Tibial artery (tissue), 4 donors: ENCODE data around the gene SMYD1.
A peak's percentile ranks its signal among the peaks of the same experiment; 100 is the strongest.

ENCODE experiments used
- DNase-seq, 2 donors: peaks; one replicate each; pipeline ENCODE4 v3.0.0-alpha.2; 2019
- H3K27ac ChIP-seq, 2 donors: fragments of 200-600 bp; sonication (generic) in 1 of 2; 1 replicate in 1 of 2; 2 replicates in 1 of 2; pipeline ENCODE4 v1.5.1; 2018 to 2019; ENCODE audit warnings: mild to moderate bottlenecking in 1 of 2
- H3K27me3 ChIP-seq, 2 donors: fragments of 200-600 bp; sonication (generic) in 1 of 2; one replicate each; pipeline versions ENCODE4 v1.5.1 to v1.6.0; 2016 to 2019
- H3K36me3 ChIP-seq, 3 donors: fragments of 200-600 bp; sonication (generic) in 2 of 3; one replicate each; pipeline ENCODE4 v1.5.1; 2016 to 2019; ENCODE audit warnings: mild to moderate bottlenecking in 2 of 3
- H3K4me1 ChIP-seq, 4 donors: fragments of 200-600 bp; sonication (generic) in 2 of 4; 1 replicate in 3 of 4; 2 replicates in 1 of 4; pipeline ENCODE4 v1.5.1; 2016 to 2019
- H3K4me3 ChIP-seq, 2 donors: fragments of 200-600 bp; sonication (generic) in 1 of 2; 1 replicate in 1 of 2; 2 replicates in 1 of 2; pipeline ENCODE4 v1.5.1; 2018 to 2019; ENCODE audit warnings: mild to moderate bottlenecking in 2 of 2
- H3K9me3 ChIP-seq, 3 donors: fragments of 200-600 bp; sonication (generic) in 1 of 3; one replicate each; pipeline ENCODE4 v1.5.1; 2016 to 2019
- intact Hi-C: fragments of 100-400 bp; cut with DNase I; formaldehyde crosslinking; loops from one replicate; pipeline ENCODE4 v1.15.0; 2023; ENCODE audit warnings: low total_unique reads
- TF ChIP-seq, protein P1 (sequence below), 2 experiments: fragments of 200-600 bp in 1 of 2; fragments of 450-650 bp in 1 of 2; IDR thresholded peaks; one replicate each; pipeline ENCODE4 v1.5.1; 2017 to 2019; ENCODE audit warnings: antibody characterized with exemption in 2 of 2, mild to moderate bottlenecking in 1 of 2, moderate library complexity in 1 of 2

SMYD1 gene

DNA sequence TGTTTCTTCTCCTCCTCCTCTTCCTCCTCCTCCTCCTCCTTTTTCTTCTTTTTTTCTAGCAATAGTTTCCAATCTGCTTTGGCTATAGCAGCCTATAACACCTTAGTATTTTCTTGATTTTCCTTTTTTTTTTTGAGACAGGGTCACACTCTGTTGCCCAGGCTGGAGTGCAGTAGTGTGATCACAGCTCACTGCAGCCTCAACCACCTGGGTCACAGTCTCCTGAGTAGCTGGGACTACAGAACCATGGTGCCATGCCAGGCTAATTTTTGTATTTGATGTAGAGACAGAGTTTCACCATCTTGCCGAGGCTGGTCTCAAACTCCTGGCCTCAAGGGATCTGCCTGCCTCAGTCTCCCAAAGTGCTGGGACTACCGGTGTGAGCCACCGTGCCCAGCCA lies 91.9 kb downstream of the SMYD1 start:
- Histone ChIP-seq H3K27ac (no peak overlapping the region), H3K4me3 (no peak overlapping the region)
- intact Hi-C loops = loop anchor here (5.0 kb wide), 1 partner anchor 97 kb away; no protein-coding TSS in a partner anchor

DNA sequence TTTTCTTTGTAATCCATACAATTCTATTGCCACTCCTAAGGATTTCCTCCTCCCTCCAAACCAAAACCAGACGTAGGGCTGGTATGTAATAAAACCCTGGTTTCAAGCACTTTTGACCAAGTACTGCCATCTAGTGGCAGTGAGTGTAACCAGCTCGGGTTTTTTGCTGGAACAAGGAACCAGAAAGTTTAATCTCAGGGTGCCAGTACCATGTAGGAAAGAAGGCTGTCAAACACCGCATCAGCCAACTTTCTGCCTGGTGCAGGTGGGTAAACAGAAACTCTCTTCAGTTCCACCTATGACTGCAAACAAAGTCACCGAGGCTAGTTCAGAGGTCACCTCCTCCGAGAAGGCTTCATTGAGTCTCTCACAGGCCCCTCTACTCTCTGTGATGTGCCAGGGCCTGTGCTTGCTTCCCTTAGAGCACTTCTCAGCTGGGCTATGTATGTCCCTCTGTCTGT lies 92.4 kb downstream of the SMYD1 start:
- no peaks in the 10 kb centered on the region for H3K4me1 ChIP-seq
- no peak overlapping the region for H3K27ac ChIP-seq
- H3K4me3 ChIP-seq = no peak overlapping the region

More for the DNA sequence above, 91.9 kb downstream of the SMYD1 start:
- H3K4me1 ChIP-seq = no peaks in the 10 kb centered on the region
- DNase-seq = no peak
- H3K27me3 ChIP-seq = peaks cover 0 to 5% of the 10 kb centered on the region in 2 donors
- TF ChIP-seq, protein P1, sequence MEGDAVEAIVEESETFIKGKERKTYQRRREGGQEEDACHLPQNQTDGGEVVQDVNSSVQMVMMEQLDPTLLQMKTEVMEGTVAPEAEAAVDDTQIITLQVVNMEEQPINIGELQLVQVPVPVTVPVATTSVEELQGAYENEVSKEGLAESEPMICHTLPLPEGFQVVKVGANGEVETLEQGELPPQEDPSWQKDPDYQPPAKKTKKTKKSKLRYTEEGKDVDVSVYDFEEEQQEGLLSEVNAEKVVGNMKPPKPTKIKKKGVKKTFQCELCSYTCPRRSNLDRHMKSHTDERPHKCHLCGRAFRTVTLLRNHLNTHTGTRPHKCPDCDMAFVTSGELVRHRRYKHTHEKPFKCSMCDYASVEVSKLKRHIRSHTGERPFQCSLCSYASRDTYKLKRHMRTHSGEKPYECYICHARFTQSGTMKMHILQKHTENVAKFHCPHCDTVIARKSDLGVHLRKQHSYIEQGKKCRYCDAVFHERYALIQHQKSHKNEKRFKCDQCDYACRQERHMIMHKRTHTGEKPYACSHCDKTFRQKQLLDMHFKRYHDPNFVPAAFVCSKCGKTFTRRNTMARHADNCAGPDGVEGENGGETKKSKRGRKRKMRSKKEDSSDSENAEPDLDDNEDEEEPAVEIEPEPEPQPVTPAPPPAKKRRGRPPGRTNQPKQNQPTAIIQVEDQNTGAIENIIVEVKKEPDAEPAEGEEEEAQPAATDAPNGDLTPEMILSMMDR (IDR thresholded peaks at IDR 0.05) = no peak
- H3K36me3 ChIP-seq = no peaks in the 10 kb centered on the region
- no peaks in the 10 kb centered on the region for H3K9me3 ChIP-seq

DNA sequence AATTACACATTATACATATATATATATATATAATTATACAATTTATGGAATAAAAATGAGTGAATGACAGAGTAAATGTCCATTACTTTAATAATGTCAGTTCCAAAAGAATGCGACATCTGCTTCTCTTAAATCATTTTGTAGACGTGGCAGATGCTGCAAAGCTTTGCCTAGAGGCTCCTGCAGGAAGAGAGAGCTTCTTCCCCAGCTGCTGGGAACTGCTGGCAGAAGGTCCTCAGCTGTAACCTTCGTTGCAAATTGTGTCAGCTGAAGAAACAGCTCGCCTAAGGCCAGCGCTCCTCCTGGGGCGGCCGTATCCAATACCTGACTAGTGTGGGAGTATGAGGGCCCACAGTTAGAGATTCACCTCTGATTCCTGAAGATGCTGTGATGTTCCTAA lies 92.9 kb downstream of the SMYD1 start:
- no peak overlapping the region for H3K4me3 ChIP-seq
- H3K36me3 ChIP-seq = no peaks in the 10 kb centered on the region
- H3K27me3 ChIP-seq = peaks cover 0 to 5% of the 10 kb centered on the region in 2 donors
- no peak for DNase-seq
- H3K27ac ChIP-seq = no peak overlapping the region
- H3K9me3 ChIP-seq = no peaks in the 10 kb centered on the region
- intact Hi-C loops = no loop called here
- no peaks in the 10 kb centered on the region for H3K4me1 ChIP-seq
- TF ChIP-seq, protein P1 (IDR thresholded peaks at IDR 0.05) = no peak

More for the DNA sequence above, 92.4 kb downstream of the SMYD1 start:
- Histone ChIP-seq H3K36me3 (no peaks in the 10 kb centered on the region), H3K27me3 (peaks cover 0 to 5% of the 10 kb centered on the region in 2 donors), H3K9me3 (no peaks in the 10 kb centered on the region)
- peak in 1 of 2 donors; percentile 53 for DNase-seq
- intact Hi-C loops = loop anchor here (5.0 kb wide), 1 partner anchor 98 kb away; no protein-coding TSS in a partner anchor
- TF ChIP-seq, protein P1 (IDR thresholded peaks at IDR 0.05) = peak; percentile 68 to 81

DNA sequence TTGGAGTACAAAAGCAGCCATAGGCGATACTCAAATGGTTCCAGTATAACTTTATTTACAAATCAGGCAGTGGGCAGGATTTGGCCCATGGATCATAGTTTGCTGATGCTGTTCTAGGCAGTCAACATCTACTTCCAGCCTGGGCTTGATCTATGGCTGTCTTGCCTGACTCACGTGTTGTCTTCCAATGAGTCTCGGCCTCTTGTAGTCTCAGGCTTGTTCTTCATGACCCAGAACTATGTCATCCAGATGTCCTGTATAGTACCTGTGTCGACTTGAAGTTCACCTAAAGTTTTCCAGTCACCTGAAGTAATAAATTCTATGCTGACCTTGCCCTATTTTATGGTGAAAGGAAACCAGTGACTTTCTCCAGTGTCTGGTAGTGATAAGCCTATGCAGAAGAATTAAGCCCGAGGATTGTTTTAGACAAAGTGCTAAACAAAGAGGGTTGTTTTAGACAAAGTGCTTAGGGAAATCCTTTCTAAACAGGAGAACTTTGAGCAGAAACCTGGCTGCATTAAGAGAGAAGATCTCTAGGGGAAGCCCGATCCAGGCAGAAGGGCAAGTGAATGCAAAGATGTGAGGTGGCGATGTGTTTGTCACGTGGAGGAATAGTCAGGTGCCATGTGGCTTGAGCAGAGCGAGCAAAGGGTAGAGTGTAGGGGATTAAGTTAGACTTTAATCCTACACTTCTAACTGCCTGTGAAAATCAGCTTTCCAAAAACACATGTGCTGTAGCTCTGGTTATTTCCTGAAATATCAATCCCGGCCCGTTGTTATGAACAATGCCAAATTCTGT lies 94.0 kb downstream of the SMYD1 start:
- Histone ChIP-seq H3K36me3 (no peaks in the 10 kb centered on the region), H3K9me3 (no peaks in the 10 kb centered on the region), H3K4me3 (no peak overlapping the region), H3K27ac (no peak overlapping the region), H3K27me3 (peaks cover 0 to 5% of the 10 kb centered on the region in 2 donors), H3K4me1 (no peaks in the 10 kb centered on the region)
- no peak for DNase-seq
- TF ChIP-seq, protein P1 (IDR thresholded peaks at IDR 0.05) = no peak
- intact Hi-C loops = no loop called here
